ENCODE measurements around the gene SRMS. TPM values are rescaled to one million over a fixed set of nuclear protein-coding genes. Genes with fewer than 3 reads are reported as not detected.
A peak's percentile ranks its signal among the peaks of the same experiment; 100 is the strongest.

The SRMS gene
- total RNA-seq, 1 experiment from 2014 or later, result not detected

DNA sequence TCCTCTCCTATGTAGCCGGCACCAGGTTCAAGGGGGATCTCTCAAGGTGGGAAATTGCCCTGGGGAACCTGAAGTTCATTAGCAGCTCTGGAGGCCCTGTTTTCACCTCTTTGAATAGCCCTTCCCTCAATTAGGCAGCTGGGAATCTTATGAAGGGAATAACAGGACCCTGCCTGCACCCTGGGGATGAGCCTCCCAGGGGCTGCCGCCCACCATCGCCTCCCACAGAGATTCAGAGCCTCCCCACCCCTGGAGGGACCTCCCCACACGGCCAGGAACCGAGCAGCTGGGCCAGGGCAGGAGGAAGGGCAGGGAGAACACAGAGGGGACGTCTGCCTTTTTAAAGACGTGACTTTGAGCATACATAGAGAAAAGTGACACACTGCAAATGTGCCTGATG, 44.0 kb downstream of the SRMS start:
- DNase-seq (ENCODE audit: low read depth), result no peak

DNA sequence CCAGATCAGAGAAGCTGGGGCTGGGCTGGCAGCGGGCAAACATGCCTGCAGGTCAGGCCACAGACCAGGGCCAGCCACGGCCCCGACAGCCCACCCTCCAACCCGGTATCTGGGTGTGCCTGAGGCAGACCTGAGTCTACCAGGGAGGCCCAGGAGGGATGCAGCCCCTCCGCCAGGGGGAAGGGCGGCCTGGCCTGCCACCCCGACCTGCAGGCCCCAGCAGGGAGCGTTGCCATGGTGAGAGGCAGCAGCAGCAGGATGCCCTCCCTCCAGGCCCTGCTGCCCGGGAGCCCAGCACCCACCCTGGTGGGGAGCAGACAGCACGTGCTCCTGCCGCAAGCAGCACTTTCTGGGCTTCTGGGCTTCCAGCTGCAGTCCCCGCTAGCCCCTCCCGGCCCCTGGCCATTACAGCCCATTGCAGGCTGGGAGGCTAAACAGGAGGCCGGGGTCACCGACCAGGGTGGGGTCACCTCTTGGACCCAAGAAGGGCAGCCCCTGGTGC, 44.8 kb downstream of the SRMS start:
- no peak for DNase-seq (ENCODE audit: low read depth)

DNA sequence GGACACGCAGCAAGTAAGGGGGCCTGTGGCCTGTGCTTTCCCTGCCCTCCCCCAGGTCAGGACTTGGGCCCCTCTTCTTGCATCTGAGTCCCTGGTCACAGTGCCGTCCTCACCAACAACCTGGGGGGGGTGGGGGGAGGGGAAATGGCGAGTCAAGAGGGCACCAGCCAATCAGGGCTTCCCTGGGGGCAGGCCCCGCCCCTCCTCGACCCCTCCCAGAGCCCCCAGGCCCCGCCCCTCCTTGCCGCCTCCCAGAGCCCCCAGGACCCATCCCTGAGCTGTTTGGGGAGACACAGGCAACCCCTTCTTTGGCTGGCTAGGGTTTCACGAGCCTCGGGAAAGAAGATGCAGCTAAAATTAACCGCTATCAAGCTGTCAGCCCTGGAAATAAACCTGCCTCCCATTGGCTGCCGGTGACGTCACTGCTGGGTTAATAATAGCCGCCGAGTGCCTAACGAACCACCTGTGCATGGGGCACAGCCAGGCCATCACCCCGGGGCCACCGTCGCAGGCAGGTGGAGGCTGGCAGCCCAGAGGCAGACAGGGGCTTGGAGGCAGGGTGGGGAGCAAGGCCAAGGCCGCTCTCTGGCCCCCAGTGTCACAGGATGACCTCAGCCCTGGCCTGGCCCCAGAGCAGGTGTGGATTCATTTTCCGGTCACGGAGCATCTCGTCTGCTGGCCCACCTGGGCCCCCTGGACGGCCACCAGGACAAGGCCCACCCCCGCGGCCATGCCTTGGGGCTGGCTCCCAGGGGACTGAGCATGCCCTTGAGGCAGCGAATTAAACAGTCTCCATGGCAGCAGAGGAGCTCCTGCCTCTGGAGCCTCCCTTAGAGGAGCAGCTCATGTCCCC, 45.5 kb downstream of the SRMS start:
- peak; percentile 53 for DNase-seq (ENCODE audit: low read depth)

DNA sequence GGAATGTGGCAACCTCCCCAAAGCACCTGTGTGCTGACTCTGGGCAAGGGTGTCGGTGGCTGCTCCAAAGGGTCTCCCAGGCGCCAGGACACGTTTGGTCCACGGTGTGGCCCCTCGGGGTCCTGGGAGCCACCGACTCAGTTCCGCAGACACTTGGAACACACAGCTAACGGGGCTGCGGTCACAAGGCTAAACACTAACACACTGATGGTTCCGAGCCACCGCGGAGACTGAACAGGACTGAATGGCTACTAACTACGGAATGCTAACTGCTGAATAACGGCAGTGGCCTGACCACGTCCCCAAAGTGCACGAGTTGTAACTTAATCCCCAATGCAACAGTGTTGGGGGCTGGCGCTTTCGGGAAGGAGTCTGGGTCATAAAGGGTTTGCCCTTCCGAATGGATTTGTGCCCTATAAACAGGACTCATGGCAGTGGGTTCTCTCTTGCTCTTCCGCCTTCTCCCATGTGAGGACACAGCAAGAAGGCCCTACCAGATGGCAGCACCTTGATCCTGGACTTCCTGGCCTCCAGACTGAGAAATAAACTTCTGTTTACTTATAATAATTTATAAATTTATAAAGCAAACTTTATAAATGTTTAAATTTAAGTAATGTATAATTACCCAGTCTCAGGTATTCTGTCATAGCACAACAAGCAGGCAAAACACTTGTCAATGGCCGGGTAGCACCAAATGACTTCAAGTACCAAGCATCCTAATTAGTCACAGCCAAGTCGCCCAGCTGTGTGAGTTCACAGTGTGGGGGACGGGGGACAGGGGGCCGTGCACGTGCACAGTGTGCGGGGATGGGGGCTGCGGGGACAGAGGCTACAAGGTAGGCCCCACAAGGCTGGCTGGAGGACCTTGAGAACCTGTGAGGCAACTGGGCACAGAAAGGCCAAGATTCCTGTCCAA, 46.4 kb downstream of the SRMS start:
- DNase-seq (ENCODE audit: low read depth), result no peak

DNA sequence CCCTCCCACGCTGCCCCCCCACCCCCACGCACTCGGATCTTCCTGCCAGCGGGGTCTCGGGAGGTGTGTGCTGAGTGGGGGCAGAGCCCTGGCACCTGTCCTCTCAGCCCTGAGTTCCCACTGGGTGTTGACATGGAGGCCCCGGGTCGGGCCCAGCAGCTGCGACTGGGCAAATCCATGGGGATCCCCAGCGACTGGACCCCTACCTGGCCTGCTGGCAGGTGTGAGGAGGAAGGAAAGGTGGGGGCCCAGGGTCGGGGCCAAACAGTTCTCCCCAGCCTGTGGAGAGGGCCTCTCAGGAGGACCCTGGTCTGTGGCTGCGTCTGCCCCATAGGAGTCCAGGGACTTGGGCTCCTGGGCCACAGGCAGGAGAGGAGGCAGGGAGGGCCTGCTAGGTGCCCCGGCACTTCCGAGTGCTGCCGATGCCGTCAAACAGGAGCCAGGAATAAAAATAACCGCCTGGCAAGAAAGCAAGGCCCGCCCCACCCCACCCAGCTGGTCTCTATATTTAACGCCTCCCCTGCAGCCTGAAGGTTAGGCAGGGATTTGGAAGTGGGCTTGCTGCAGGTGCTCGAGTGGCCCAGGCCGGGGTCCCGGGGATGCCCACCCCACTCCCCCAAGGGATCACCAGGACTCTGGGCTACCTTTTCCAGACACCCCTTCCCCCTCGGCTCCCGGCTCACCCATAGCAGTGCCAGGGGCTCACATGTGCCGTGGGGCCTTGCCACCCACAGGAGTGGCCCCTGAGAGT, 47.2 kb downstream of the SRMS start:
- DNase-seq (ENCODE audit: low read depth), result no peak

DNA sequence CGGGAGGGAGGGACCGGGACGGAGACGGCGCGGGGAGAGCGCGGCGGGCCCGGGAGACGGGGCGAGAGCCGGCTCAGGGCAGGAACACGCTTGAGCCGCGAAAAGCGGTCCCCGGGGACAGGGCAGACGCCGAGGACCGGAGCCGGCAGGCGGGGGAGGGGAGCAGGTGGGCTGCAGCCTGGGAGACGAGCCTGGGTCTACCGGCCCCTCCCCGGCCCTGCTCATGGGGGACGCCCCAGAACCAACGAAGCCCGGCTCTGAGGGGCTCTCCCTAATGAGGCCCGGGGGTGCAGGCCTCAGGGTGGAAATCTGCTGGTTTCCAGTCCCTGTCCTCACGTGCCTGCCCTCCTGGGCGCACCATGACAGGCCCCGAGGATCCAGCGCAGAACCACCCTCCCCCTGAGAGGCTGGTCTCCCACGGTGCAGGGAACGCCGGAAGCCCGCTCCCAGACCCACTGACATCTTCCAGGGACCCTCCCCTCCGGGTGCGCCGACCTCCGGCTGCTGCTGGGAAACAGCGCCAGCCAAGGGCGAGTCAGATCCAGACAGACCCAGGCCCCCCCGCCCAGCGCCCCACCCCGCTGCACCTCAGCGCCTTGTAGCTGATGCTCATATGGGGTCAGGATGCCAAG, 48.1 kb downstream of the SRMS start:
- DNase-seq (ENCODE audit: low read depth), result no peak

DNA sequence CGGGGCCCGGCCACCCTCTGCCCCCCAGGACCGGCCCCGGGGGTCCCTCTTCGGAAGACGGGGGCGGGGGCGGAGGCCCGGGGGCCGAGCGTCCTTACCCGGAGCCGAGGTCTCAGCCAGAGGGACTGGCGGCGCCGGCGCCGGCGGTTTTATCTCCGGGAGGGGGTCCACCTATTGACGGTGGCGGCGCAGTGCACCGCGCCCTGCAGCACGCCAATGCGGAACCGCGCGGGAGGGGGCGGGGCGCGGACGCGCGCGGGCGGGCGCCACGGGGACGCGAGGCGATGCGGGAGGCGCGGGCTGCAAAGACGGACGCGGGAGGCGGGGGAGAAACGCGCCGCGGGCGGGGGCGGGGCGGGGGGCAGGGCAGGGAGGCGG, 48.6 kb downstream of the SRMS start, which contains the start of gene EEF1A2:
TSS of gene EEF1A2 (minus strand) at position 124 of the 378 bp plus-strand sequence. CDS start 1,320 bp downstream, outside the sequence.
- DNase-seq (ENCODE audit: low read depth), result peak; percentile 43

DNA sequence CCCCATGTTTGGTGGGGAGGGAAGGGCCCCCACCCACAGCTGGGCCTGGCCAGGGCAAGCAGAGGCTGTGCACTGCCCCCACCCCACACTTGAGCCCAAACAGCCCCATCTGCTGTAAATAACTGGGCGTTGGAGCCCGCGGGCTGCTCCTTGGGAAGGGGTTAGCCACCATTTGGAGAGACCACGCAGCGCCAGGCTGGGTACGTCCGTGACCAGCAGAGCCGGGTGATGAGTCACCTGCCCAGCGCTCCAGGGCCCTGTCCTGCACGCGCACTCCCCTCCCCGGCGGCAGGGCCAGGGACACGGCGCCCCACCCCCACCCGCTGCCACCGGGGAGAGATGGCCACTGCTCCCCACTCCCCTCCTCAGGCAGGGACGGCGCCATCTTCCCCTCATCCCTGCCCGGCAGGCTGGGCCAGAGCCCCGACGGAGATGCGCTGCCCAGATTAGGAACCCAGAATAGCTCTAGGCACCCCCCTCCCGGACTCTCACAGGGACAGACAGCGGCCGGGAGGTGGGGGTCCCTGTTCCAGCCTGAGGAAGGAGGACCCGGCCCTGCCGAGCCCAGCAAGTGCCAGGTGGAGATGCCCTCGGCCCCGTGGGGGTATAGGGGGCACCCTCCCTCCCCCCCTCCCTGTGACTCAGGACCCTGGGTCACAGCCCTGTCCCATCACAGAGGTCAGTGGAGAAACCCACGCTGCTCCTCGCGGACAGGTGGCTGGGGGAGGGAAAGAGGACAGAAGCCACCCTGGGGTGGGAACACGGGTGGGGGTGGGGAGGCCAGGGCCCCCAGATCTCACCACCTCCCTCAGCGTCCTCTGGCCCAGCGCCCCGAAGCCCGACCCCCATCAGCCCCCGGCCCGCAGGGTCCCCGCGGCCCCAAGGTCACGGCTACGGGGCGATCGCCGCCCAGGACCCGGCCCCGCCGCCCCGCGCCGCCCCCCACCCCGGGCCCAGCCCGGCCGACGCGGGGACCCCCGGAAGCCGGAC, 49.3 kb downstream of the SRMS start:
- peak; percentile 89 for DNase-seq (ENCODE audit: low read depth)

DNA sequence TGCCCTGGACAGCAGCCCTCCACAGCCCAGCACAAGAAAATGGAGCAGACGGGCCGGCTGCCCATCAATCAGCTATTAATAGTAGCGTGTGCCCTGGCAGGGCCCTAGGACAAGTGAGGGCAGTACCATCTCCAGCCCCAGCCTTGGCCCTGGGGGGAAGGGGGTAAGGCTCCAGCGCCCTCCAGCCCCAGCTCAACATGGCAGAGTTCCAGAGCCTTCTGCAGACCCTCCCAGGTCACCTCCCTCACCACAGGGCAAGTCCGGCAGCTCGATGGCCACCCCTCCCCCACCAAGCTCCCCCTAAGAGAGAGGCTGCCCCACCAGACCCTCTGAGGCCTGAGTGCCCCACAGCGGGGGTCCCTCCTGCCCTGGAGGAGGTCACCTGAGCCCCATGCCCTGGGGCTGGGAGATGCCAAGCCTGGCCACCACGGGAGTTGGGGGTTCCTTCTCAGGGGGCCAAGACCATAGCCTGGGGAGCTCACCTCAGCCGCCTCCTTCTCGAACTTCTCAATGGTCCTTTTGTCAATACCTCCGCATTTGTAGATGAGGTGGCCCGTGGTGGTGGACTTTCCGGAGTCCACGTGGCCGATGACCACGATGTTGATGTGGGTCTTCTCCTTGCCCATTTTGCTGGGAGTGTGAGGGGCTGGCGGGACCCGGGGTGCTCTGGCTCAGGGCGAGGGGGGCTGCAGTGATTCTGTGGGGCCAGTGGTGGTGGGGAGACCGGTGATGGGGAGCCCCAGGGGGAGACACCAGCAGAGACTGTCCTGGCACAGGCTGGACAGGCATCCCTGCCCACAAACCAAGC, 50.2 kb downstream of the SRMS start:
- DNase-seq (ENCODE audit: low read depth), result no peak

DNA sequence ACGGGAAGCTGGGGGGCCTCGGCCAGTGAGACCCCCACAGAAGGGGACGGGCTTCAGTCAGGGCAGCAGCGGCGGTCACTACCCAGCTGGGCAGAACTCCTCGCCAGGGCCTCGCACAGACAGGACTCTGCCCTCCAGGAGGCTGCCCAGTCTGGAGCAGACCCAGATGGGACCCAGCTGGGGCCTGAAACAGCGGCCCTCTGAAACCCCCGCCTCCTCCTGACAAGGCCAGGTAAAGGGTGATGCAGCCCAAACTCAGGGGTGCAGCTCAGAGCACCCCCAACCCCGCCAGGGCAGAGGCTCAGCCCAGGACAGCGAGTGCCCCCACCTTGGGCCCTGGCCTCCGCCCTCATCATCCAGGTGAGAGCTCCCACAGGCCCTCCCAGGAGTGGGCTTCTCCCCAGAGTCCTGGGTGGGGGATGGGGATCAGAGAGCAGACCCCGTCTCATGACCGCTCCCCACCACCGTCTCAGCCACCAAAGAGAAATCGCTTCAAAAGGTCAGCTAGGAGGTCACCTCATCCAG, 50.9 kb downstream of the SRMS start:
- DNase-seq (ENCODE audit: low read depth), result no peak

DNA sequence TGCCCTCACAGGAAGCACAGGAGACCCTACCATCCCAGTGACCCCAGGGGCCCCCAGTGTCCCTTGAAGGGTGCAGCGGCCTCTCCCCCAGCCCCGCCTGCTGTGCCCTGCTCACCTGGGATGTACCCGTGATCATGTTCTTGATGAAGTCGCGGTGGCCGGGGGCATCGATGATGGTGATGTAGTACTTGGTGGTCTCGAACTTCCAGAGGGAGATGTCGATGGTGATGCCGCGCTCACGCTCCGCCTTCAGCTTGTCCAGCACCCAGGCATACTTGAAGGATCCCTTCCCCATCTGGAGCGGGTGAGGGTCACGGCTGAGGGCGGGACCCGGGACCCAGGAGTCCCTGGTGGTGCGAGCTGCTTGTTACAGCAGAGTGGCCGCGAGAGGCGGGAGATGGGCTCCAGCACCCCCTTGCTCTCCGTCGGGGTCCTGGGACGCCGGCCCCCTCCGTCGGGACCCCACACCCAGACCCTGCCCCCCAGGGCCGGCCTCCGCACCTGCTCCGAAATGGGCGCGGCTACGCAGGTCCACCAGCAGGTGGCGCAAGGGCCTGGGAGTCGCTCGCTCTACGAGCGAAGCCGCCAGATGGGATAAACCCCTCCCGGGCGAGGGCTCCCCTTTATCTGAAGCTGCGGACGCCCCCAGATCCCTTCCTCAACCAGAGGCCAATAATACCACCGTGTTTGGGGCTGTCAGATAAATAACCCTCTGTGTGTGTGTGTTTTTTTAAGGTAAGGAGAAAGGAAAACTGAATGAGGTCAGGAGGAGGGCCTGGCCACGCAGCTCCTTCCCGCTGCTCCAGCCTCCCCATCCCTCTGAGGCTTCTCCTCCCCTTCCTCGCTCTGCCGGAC, 51.6 kb downstream of the SRMS start:
- DNase-seq (ENCODE audit: low read depth), result no peak

DNA sequence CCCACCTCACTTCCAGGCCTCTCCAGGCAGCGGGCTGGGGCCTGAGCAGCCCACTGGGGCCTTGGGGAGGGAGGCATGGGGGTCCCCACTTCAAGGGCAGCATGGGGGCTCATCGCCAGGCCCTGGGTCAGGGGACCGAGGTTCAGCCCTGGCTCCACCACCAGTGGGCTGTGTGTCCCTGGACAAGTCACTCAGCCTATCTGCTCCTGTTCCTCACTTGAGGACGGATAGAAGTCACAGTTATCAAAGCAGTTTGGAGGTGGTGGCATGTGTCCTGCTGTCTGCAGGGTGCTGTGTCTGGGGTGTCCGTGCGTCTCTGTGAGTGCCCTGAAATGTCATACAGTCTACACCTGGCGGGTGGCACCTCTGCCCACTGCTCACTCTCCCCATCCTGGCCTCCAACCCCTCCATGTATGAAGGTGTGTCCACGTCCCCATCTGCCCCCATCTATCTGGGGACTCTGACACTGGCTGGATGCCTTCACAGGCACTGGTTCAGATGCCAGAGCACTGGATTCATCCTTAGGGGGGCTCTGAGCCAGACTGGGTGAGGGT, 52.3 kb downstream of the SRMS start:
- no peak for DNase-seq (ENCODE audit: low read depth)

DNA sequence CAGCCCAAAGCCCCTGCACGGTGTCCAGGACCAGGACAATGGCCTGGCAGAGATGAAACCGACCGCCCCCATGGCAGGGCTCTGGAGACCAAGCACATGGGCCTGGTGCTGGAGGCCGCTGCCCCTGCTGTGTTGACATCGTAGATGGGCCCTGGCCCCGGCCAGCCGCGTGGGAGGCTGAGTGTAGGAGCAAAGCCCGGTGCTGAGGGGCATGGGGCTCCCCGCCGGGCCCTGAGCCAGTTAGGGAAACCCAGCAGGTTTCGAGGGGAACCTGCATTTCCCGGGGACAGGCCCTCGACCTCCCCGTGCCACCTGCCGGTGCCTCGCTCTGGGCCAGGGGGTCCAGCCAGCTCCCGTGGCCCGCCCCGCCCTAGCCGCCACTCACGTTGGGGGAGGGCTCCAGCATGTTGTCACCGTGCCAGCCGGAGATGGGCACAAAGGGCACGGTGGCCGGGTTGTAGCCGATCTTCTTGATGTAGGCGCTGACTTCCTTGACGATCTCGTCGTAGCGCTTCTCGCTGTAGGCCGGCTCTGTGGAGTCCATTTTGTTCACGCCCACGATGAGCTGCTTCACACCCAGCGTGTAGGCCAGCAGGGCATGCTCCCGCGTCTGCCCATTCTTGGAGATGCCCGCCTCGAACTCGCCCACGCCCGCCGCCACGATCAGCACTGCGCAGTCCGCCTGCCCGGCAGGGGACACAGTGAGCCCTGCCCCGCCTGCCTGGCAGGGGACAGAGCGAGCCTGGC, 53.0 kb downstream of the SRMS start:
- no peak for DNase-seq (ENCODE audit: low read depth)

DNA sequence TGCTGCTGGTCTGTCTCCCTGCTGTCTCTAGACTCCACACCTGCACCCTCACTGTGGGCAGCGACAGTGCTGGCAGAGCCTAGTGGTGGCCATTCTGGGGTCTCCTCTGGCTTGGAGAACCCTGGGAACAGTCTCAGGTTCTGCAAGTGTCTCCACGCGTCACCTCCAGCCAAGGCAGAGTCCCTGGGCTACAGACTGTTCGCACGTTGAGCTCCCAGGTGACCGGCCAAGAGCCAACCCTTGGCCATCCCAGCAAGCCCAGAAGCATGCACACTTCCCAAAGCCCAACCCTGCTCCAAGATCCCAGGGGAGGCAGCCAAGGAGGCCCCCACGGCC, 53.5 kb downstream of the SRMS start:
- DNase-seq (ENCODE audit: low read depth), result no peak

DNA sequence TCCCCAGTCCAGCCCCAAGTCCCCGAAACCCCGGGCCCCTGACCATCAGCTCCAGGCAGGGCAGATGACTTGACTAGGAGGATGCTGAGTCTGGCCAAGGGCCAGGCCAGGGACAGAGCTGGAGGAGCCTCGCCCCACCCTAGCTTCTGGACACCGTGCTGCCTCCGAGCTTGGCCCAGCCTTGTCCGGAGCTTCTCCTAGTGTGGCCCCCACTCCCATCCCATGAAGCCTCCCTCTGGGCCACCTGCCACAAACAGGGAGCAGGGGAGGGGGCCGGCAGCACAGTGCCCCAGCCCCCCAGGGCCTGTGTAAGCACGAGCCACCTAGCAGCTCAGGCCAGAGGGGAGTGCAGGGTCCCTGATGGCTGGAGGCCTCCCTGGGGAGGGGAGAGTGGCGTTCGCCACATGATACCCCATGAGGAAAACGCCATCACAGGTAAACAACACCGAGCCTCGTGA, 54.0 kb downstream of the SRMS start:
- DNase-seq (ENCODE audit: low read depth), result no peak

DNA sequence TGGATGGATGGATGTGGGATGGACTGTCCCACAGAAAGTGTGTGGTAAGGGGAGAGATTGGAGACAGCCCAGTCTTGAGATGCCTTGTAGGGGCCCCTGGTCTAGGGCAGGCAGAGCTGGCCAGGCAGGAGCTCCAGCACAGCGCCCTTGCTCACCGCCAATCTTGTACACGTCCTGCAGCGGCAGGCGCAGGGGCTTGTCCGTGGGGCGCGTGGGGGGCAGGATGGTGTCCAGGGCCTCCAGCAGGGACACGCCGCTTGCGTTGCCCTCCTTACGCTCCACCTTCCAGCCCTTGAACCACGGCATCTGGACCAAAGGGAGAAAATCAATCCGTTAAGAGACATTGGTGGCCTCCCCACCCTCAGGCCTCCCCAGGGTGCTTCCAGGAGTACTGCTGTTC, 54.6 kb downstream of the SRMS start:
- no peak for DNase-seq (ENCODE audit: low read depth)

DNA sequence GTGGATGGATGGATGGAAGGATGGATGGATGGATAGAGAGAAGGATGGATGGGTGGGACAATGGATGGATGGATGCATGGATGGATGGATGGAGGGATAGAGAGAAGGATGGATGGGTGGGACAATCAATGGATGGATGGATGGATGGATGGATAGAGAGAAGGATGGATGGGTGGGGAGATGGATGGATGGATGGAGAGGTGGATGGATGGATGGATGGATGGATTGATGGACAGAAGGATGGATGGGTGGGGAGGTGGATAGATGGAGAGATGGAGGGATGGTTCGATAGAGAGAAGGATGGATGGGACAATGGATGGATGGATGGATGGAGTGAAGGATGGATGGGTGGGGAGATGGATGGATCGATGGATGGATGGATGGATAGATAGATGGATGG, 55.0 kb downstream of the SRMS start:
- DNase-seq (ENCODE audit: low read depth), result no peak

Data from M059J (cell line).